HUES64 (cell line): ENCODE measurements around the gene GPR85.
A peak's percentile ranks its signal among the peaks of the same experiment; 100 is the strongest.

Source experiments
- H3K27ac ChIP-seq: 2 replicates; pipeline ENCODE4 v1.7.0; 2013; ENCODE audit warnings: low read depth, low read length, inconsistent platforms
- H3K27me3 ChIP-seq: 2 replicates; pipeline ENCODE4 v1.6.1; 2013; ENCODE audit warnings: mild to moderate bottlenecking, low read length; ENCODE audit not compliant: insufficient read depth
- H3K36me3 ChIP-seq: 2 replicates; pipeline ENCODE4 v1.6.1; 2013; ENCODE audit warnings: mild to moderate bottlenecking, low read length; ENCODE audit not compliant: insufficient read depth
- H3K4me1 ChIP-seq: 2 replicates; pipeline ENCODE4 v1.6.1; 2013; ENCODE audit warnings: mild to moderate bottlenecking, low read length, moderate library complexity; ENCODE audit not compliant: insufficient read depth
- H3K4me3 ChIP-seq: 2 replicates; pipeline ENCODE4 v1.5.1; 2013; ENCODE audit warnings: mild to moderate bottlenecking, low read length, moderate library complexity
- H3K9ac ChIP-seq: 2 replicates; pipeline ENCODE4 v1.6.1; 2013; ENCODE audit warnings: mild to moderate bottlenecking, low read depth, low read length
- H3K9me3 ChIP-seq: 2 replicates; pipeline ENCODE4 v1.6.1; 2013; ENCODE audit warnings: low read depth, low read length; ENCODE audit not compliant: insufficient read depth
- WGBS: fragments of 150-250, 120-280 bp; methylation state at CpG from one replicate; pipeline ENCODE4 v1.1.7; 2013; ENCODE audit warnings: missing lambda C conversion rate; 5-methylcytosine and 5-hydroxymethylcytosine counted together

GPR85 gene

DNA sequence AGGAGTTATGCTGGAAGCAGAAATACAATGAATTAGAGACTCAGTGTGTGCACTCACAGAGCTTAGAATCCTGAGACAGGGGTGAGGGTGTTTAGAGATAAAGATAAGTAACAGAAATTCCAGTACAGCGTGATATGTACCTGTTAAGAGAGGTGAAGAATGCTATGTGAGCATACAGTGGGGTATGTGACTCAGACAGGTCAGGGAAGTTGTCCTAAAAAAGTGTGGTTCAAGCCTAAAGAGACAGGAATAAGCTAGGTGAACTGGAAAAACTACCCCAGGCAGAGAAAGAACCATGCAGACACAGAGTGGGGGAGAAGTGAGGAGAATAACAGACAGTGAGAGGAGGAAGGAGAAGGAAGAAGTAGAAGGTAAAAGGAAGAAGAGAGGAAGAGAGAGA lies 23.1 kb upstream of the GPR85 start:
- WGBS = 93% methylated on average over 1 of the region's 1 CpG
- peaks cover 3% of the 10 kb centered on the region; the same call in 1 of the 2 replicates for H3K36me3 ChIP-seq
- H3K9ac ChIP-seq = no peak overlapping the region
- H3K9me3 ChIP-seq = no peaks in the 10 kb centered on the region
- H3K4me1 ChIP-seq = no peaks in the 10 kb centered on the region
- no peak overlapping the region for H3K27ac ChIP-seq
- no peaks in the 10 kb centered on the region; the same call in 1 of the 2 replicates for H3K27me3 ChIP-seq
- no peak overlapping the region for H3K4me3 ChIP-seq

GRCh38 chr7:113100121-113100603 lies 13.5 kb upstream of the GPR85 start:
- H3K27me3 ChIP-seq = 0 out of 2 replicates have a peak, but pooled peaks cover under 1% of the 10 kb centered on the region
- H3K9ac ChIP-seq = 0 out of 2 replicates have a peak overlapping the region, but pooled peaks have one; percentile 2
- no peak overlapping the region for H3K4me3 ChIP-seq
- no peaks in the 10 kb centered on the region for H3K9me3 ChIP-seq
- H3K27ac ChIP-seq = no peak overlapping the region
- 95% methylated on average over 3 of the region's 5 CpGs for WGBS
- no peaks in the 10 kb centered on the region for H3K4me1 ChIP-seq
- no peaks in the 10 kb centered on the region for H3K36me3 ChIP-seq

- Histone ChIP-seq H3K4me1 (no peaks in the 10 kb centered on the region), H3K9me3 (no peaks in the 10 kb centered on the region), H3K4me3 (no peak overlapping the region), H3K27me3 (0 out of 2 replicates have a peak, but pooled peaks cover 8% of the 10 kb centered on the region), H3K36me3 (no peaks in the 10 kb centered on the region), H3K9ac (0 out of 2 replicates have a peak overlapping the region, but pooled peaks have one; percentile 2), H3K27ac (no peak overlapping the region)
- WGBS = 100% methylated on average over 1 of the region's 3 CpGs
Observed at GRCh38 chr7:113099284-113099919, 12.8 kb upstream of the GPR85 start.

DNA sequence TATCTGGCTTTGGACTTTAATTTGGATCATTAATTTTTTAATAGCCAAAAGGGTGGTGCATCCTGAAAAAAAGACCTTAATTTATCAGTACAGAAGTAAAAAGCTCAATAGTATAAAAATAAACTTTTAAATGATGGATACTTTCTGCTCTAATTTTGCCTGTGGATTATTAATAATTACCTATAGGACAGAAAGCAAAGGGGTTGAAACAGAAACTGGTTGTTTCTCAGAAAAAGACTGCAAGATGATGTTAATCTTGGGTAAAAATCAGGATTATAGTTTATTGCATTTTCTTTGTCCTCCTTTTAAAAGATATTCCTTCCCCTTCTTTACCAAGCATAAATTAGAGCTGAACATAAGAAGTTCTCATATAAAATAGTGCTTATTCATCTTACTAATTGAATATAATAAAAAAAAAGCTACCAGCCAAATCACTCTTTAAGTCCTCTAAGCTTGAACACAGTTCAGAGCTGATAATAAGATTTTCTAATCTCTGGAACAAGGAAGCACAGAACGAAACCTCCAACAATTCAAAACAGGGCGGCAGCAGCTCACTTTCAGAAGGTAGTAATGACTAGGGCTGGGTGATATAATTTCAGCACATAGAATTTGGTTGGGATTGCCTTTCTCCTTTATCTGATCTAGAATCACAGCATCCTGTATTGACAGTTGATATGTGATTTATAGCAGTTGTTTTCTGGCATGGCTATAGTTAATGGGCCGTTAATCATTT lies 8.1 kb upstream of the GPR85 start:
- Histone ChIP-seq H3K9ac (no peak overlapping the region), H3K4me3 (no peak overlapping the region), H3K27me3 (peaks cover 16% of the 10 kb centered on the region), H3K36me3 (no peaks in the 10 kb centered on the region), H3K27ac (no peak overlapping the region), H3K9me3 (no peaks in the 10 kb centered on the region), H3K4me1 (no peaks in the 10 kb centered on the region)
- WGBS = 90% methylated on average over 3 of the region's 3 CpGs

DNA sequence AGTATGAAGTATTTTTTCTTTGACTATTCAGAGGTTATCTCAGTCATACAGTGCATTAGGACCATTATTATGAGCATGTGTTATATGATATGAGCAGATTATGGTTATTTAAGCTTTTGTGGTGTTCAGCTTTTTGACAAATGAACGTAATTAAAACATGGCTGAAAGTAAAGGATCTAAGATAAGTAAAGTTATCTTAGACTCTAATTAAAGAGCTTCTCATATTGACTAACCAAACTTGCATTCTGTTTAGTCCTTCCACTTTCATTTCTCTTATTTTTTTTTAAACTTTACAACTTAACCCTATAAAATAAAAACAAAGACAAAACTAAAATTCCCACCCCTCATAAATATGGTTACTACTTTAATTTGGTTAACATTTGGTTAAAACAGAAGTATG lies 6.9 kb upstream of the GPR85 start:
- Histone ChIP-seq H3K27ac (no peak overlapping the region), H3K9ac (no peak overlapping the region), H3K36me3 (no peaks in the 10 kb centered on the region), H3K9me3 (no peaks in the 10 kb centered on the region), H3K27me3 (peaks cover 16% of the 10 kb centered on the region), H3K4me1 (no peaks in the 10 kb centered on the region), H3K4me3 (no peak overlapping the region)
- WGBS = 100% methylated on average over 1 of the region's 1 CpG

- Histone ChIP-seq H3K9ac (no peak overlapping the region), H3K9me3 (no peaks in the 10 kb centered on the region), H3K27me3 (peaks cover 16% of the 10 kb centered on the region), H3K36me3 (no peaks in the 10 kb centered on the region), H3K4me3 (no peak overlapping the region), H3K4me1 (peaks cover 3% of the 10 kb centered on the region), H3K27ac (no peak overlapping the region)
- WGBS = 94% methylated on average over 1 of the region's 1 CpG
Observed at GRCh38 chr7:113092762-113093161, 6.1 kb upstream of the GPR85 start.

GRCh38 chr7:113087071-113087998 lies 708 bp upstream of the GPR85 start:
- no peaks in the 10 kb centered on the region for H3K9me3 ChIP-seq
- peaks cover 49% of the 10 kb centered on the region for H3K27me3 ChIP-seq
- no peaks in the 10 kb centered on the region for H3K36me3 ChIP-seq
- peak overlapping the region; percentile 69 for H3K4me3 ChIP-seq
- H3K9ac ChIP-seq = no peak overlapping the region
- no peak overlapping the region for H3K27ac ChIP-seq
- WGBS = 69% methylated on average over 7 of the region's 15 CpGs
- H3K4me1 ChIP-seq = peaks cover 20% of the 10 kb centered on the region

DNA sequence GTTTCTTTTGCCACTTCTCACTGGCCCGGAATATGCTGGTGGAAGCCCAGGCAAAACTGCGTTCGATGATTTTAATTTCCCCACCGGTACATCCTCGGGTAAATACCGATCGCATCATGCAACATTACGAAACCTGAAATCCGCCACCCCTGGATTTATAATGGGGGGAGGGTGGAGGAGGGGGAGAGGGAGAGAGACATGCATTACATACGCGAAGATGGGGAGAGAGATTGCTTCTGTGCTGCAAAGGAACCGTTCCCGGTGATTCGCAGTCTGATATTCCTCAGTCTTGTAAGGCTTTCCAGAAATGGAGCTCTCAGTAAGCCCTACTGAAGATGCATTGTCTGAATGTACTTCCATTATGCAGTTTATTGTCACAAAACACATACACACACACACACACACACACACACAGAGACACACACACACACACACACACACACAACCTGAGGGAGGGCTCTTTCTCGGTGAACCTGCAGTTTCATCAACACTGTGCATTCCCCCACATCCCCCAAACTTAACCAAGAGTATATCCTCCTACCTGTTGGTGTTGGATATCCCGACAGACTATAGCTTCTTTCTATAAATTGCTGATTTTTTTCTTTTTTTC lies 741 bp downstream of the GPR85 start:
- H3K36me3 ChIP-seq = no peaks in the 10 kb centered on the region
- H3K9ac ChIP-seq = no peak overlapping the region
- H3K9me3 ChIP-seq = no peaks in the 10 kb centered on the region
- peak overlapping the region; percentile 69 for H3K4me3 ChIP-seq
- 73% methylated on average over 16 of the region's 16 CpGs for WGBS
- H3K27me3 ChIP-seq = peaks cover 64% of the 10 kb centered on the region
- no peak overlapping the region for H3K27ac ChIP-seq
- H3K4me1 ChIP-seq = peaks cover 20% of the 10 kb centered on the region

DNA sequence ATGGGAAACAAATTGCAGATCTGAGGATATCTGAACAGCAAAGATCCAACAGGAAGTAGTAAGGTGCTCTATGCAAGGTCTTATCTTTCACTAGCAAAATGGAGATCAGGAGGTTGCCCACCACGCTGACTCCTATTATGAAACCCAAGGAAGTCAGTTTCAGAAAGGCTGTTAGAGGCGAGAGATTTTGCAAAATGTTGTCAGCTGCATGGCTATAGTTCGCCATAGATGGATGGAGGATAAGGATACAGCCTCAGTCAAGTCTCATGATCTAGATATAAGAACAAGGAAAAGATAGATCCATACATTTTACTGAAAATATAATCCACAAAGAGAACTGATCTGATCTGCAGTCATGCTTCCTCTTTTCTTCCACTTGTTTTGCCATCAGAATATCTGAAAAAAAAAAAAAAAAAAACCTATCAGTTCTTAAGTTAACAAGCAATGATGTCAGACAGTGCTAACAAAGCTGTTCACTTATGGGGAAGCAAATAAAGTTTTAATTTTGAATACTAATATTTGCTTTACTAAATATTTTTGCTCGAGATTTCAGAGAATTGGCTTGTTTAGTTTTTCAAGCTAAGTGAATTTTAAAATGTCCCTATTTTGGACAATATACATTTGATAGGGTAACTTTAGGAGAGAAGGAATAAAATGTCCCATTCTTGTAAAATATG lies 2.0 kb downstream of the GPR85 start:
- WGBS = 85% methylated on average over 3 of the region's 4 CpGs
- Histone ChIP-seq H3K27ac (no peak overlapping the region), H3K4me3 (no peak overlapping the region), H3K9ac (no peak overlapping the region), H3K27me3 (peaks cover 76% of the 10 kb centered on the region), H3K4me1 (peaks cover 20% of the 10 kb centered on the region), H3K9me3 (no peaks in the 10 kb centered on the region), H3K36me3 (no peaks in the 10 kb centered on the region)

DNA sequence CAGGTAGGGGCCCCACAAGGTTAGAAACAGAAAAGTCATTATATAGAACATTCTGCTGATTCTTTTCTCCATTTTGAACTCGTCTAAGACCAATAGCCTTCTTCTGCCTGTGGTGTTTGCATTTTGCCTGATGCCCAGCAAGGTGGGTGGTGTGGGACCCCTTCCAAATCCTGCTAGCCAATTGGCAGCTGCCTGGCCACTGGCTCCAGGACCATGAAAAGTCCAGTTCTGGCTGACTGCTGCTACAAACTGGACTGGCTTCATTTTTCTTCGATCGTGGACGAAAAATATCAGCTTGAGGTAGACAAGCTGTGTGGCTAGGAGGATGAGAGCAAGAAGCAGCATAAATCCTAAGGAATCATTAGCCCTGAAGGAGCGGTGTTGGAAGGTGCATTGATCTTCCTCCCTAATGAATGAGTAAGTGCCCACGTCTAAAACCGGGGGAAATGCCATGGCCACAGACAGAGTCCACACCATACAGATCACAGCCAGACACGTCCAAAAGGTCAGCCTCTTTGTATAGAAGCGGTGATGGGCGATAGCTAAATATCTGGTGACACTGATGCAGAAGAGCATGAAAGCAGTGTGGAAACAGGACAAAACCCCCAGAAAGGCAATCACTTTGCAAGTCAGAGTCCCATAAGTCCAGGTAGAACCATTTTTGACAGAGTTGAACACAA lies 2.7 kb downstream of the GPR85 start:
- Histone ChIP-seq H3K9me3 (no peaks in the 10 kb centered on the region), H3K4me3 (no peak overlapping the region), H3K27ac (no peak overlapping the region), H3K9ac (no peak overlapping the region), H3K36me3 (no peaks in the 10 kb centered on the region), H3K27me3 (peaks cover 83% of the 10 kb centered on the region), H3K4me1 (peaks cover 20% of the 10 kb centered on the region)
- 87% methylated on average over 10 of the region's 10 CpGs for WGBS
